KMS-11 (cell line): ENCODE measurements around the gene FBN1.

Experiments used
- H2AFZ ChIP-seq: fragments of 200-600 bp; sonication (generic); 2 replicates; pipeline ENCODE4 v1.6.1; 2016; ENCODE audit warnings: antibody characterized with exemption, mixed run types, low read depth
- H3K27ac ChIP-seq: fragments of 200-600 bp; sonication (generic); 2 replicates; pipeline ENCODE4 v1.6.1; 2016; ENCODE audit warnings: mild to moderate bottlenecking, mixed run types
- H3K27me3 ChIP-seq: fragments of 200-600 bp; sonication (generic); 2 replicates; pipeline ENCODE4 v1.6.1; 2017; ENCODE audit warnings: mild to moderate bottlenecking, low read depth, mixed run types, moderate library complexity; ENCODE audit not compliant: insufficient read depth
- H3K36me3 ChIP-seq: fragments of 200-600 bp; sonication (generic); 2 replicates; pipeline ENCODE4 v1.6.1; 2017; ENCODE audit warnings: mild to moderate bottlenecking, mixed run types; ENCODE audit not compliant: insufficient read depth
- H3K4me1 ChIP-seq: fragments of 200-600 bp; sonication (generic); 2 replicates; pipeline ENCODE4 v1.6.1; 2016; ENCODE audit warnings: mild to moderate bottlenecking, low read depth, mixed run types; ENCODE audit not compliant: poor library complexity, severe bottlenecking
- H3K4me2 ChIP-seq: fragments of 200-600 bp; sonication (generic); 2 replicates; pipeline ENCODE4 v1.7.0; 2016; ENCODE audit warnings: mild to moderate bottlenecking, mixed run types
- H3K4me3 ChIP-seq: fragments of 200-600 bp; sonication (generic); IDR thresholded peaks from 2 replicates; pipeline ENCODE4 v1.6.1; 2017; ENCODE audit warnings: low read depth, low read length, mixed read lengths; ENCODE audit not compliant: insufficient read depth
- H3K79me2 ChIP-seq: fragments of 200-600 bp; sonication (generic); 2 replicates; pipeline ENCODE4 v1.6.1; 2016; ENCODE audit warnings: low read depth, mixed run types; ENCODE audit not compliant: insufficient read depth
- H3K9ac ChIP-seq: fragments of 200-600 bp; sonication (generic); 2 replicates; pipeline ENCODE4 v1.6.1; 2016; ENCODE audit warnings: mild to moderate bottlenecking, mixed run types
- H4K20me1 ChIP-seq: fragments of 200-600 bp; sonication (generic); 2 replicates; pipeline ENCODE4 v1.6.1; 2016; ENCODE audit warnings: mild to moderate bottlenecking, mixed run types; ENCODE audit not compliant: insufficient read depth
- TF ChIP-seq, protein P1 (sequence below): fragments of 200-600 bp; sonication (generic); conservative IDR thresholded peaks from 2 replicates; pipeline ENCODE4 v1.6.1; 2017; ENCODE audit warnings: low read depth, mild to moderate bottlenecking, antibody characterized with exemption, low read length, moderate library complexity, mixed read lengths

FBN1 gene

DNA sequence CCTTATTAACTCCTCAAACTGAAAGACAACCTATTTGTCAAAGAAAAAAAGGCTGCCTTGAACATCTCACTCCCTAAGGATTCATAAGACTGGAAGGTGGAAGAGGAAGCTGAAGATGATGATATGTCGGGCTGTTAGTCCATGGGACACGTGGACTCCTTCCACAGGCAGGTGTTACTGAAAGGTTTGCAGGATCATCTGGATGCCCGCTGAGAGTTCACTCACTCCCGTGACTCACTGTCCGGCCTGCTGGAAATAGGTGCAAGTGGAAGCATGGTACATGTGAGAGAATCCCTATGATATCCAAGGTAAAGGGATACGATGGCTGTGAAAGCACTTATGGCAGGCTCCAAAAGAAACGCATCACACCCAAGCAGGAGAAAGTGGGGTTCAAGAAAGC lies 33.3 kb upstream of the FBN1 start:
- no peak overlapping the region for H3K4me2 ChIP-seq
- no peak overlapping the region for H3K9ac ChIP-seq
- TF ChIP-seq, protein P1, sequence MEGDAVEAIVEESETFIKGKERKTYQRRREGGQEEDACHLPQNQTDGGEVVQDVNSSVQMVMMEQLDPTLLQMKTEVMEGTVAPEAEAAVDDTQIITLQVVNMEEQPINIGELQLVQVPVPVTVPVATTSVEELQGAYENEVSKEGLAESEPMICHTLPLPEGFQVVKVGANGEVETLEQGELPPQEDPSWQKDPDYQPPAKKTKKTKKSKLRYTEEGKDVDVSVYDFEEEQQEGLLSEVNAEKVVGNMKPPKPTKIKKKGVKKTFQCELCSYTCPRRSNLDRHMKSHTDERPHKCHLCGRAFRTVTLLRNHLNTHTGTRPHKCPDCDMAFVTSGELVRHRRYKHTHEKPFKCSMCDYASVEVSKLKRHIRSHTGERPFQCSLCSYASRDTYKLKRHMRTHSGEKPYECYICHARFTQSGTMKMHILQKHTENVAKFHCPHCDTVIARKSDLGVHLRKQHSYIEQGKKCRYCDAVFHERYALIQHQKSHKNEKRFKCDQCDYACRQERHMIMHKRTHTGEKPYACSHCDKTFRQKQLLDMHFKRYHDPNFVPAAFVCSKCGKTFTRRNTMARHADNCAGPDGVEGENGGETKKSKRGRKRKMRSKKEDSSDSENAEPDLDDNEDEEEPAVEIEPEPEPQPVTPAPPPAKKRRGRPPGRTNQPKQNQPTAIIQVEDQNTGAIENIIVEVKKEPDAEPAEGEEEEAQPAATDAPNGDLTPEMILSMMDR: no peak
- no peaks in the 10 kb centered on the region for H3K79me2 ChIP-seq
- no peaks in the 10 kb centered on the region for H3K4me1 ChIP-seq
- H2AFZ ChIP-seq: no peak overlapping the region
- no peak overlapping the region for H3K27ac ChIP-seq
- no peak overlapping the region for H3K4me3 ChIP-seq
- H4K20me1 ChIP-seq: no peaks in the 10 kb centered on the region
- no peaks in the 10 kb centered on the region for H3K27me3 ChIP-seq
- no peaks in the 10 kb centered on the region for H3K36me3 ChIP-seq

- Histone ChIP-seq H3K9ac (no peak overlapping the region), H3K4me3 (no peak overlapping the region), H3K4me1 (no peaks in the 10 kb centered on the region), H4K20me1 (no peaks in the 10 kb centered on the region), H3K27ac (no peak overlapping the region), H3K27me3 (no peaks in the 10 kb centered on the region), H3K36me3 (no peaks in the 10 kb centered on the region), H3K79me2 (no peaks in the 10 kb centered on the region), H2AFZ (no peak overlapping the region), H3K4me2 (no peak overlapping the region)
- TF ChIP-seq, protein P1: no peak
These were observed 32.3 kb upstream of the FBN1 start for GRCh38 chr15:48677821-48678220.

DNA sequence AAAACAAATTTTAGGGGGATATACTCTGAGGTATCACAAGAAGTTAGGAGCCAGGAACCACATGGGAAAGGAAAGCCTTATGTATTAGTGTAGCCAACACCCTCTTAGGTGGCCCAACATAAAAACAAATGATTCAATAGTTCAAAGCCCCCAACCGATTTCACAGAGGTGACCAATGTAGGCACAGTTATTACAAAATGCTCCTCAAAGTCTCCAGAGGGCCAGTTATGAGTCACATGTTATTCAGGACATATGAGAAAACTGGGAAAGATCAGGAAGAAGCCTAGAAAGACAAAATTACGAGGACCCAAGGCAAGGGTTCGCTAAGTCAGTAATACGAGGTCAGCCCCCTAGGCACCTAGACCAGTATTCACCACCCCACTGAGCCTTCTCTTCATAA lies 29.9 kb upstream of the FBN1 start:
- Histone ChIP-seq H3K4me3 (no peak overlapping the region), H3K9ac (no peak overlapping the region), H3K27me3 (no peaks in the 10 kb centered on the region), H3K79me2 (no peaks in the 10 kb centered on the region), H3K36me3 (no peaks in the 10 kb centered on the region), H3K4me1 (no peaks in the 10 kb centered on the region), H2AFZ (no peak overlapping the region), H3K4me2 (no peak overlapping the region), H4K20me1 (no peaks in the 10 kb centered on the region), H3K27ac (no peak overlapping the region)
- TF ChIP-seq, protein P1: no peak

DNA sequence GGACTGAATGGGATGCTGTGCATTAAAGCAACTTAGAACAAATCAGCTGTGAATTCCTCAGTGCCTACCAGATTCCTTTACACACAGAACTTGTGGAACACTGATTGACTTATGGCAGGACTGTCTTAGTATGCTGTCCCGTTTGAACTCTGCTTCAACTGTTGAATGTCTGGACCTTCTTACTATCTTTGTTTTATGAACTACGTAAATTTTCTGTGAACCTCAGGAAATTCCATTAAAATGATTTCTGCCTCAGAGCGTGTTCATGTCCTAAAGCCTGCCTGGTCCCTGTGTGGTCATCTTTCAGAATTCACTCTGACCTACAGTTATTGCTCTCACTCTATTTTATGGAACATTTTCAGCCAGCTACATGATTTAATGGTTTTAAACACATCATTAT lies 29.4 kb upstream of the FBN1 start:
- H3K36me3 ChIP-seq: no peaks in the 10 kb centered on the region
- H3K27ac ChIP-seq: no peak overlapping the region
- no peaks in the 10 kb centered on the region for H3K79me2 ChIP-seq
- H3K4me2 ChIP-seq: no peak overlapping the region
- H3K4me3 ChIP-seq: no peak overlapping the region
- H3K4me1 ChIP-seq: no peaks in the 10 kb centered on the region
- no peaks in the 10 kb centered on the region for H3K27me3 ChIP-seq
- no peaks in the 10 kb centered on the region for H4K20me1 ChIP-seq
- no peak overlapping the region for H2AFZ ChIP-seq
- TF ChIP-seq, protein P1: no peak
- H3K9ac ChIP-seq: no peak overlapping the region

DNA sequence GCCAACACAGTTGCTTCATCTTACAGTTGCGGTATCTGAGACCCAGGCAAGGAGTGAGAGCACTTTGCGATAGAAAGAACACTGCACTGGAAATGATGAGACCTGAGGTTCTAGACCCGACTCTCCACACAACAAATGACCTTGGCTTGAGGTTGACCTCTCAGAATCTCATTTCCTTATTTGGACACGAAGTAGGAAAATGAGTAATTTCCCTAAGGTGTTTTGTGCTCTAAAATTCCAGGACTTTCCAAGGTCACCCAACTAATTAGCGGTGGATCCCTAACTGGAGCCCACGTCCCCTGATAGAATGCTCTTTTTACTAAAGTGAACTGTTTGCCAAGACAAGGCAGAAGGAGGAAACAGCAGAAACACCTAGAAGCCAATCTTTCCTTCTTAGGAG lies 26.7 kb upstream of the FBN1 start:
- Histone ChIP-seq H3K9ac (no peak overlapping the region), H3K27ac (no peak overlapping the region), H3K4me1 (no peaks in the 10 kb centered on the region), H3K4me2 (no peak overlapping the region), H2AFZ (no peak overlapping the region), H3K36me3 (no peaks in the 10 kb centered on the region), H3K27me3 (no peaks in the 10 kb centered on the region), H4K20me1 (no peaks in the 10 kb centered on the region), H3K4me3 (no peak overlapping the region), H3K79me2 (no peaks in the 10 kb centered on the region)
- TF ChIP-seq, protein P1: no peak
